Left renal cortex interstitium (tissue), 4 donors: ENCODE results near the gene TCEA3. TPM values are rescaled to one million over a fixed set of nuclear protein-coding genes. Genes with fewer than 3 reads are reported as not detected.

ENCODE experiments used
- DNase-seq, 4 donors: peaks; one replicate each; pipeline ENCODE4 v3.0.0-alpha.2; 2013; ENCODE audit warnings: low read depth in 4 of 4, low spot score in 2 of 4, missing footprints in 1 of 4
- polyA plus RNA-seq, 4 donors: library from polyadenylated mRNA; unstranded; fragments of 120-200 nt; gene quantifications; one replicate each; pipeline ENCODE4 v1.2.1, GENCODE V29; 2013; ENCODE audit not compliant: insufficient read length in 4 of 4

The TCEA3 gene
- polyA plus RNA-seq, 4 donors = 31.1 to 58.3 (median 47.5) TPM

GRCh38 chr1:23343221-23344110, 81.1 kb downstream of the TCEA3 start:
- DNase-seq = no peak

GRCh38 chr1:23341931-23342692, 82.4 kb downstream of the TCEA3 start:
- peak in 1 of 4 donors; percentile 15 for DNase-seq

- no peak for DNase-seq
Measured at GRCh38 chr1:23339632-23340031, 84.9 kb downstream of the TCEA3 start.

GRCh38 chr1:23337869-23338268, 86.7 kb downstream of the TCEA3 start:
- DNase-seq = no peak

- DNase-seq = no peak
Measured at GRCh38 chr1:23331713-23332112, 92.8 kb downstream of the TCEA3 start.

Other genes with a start within 250 kb of the TCEA3 start
- under 1 TPM; 0.14 to 0.48 (median 0.29) TPM for gene HTR1D, start 207.2 kb downstream of the TCEA3 start, polyA plus RNA-seq
- gene HNRNPR, start 80.5 kb downstream of the TCEA3 start, polyA plus RNA-seq = 100 to 1,000 TPM; 247 to 287 (median 255) TPM
- gene ZNF436, start 54.9 kb downstream of the TCEA3 start, polyA plus RNA-seq = 10 to 100 TPM; 27.2 to 34.7 (median 32.2) TPM
- 10 to 100 TPM; 34.5 to 42.1 (median 38.2) TPM for gene ASAP3, start 59.4 kb upstream of the TCEA3 start, polyA plus RNA-seq
- gene E2F2, start 106.5 kb upstream of the TCEA3 start, polyA plus RNA-seq = 1 to 10 TPM; 4.2 to 6.1 (median 5.0) TPM
- 100 to 1,000 TPM; 303 to 480 (median 357) TPM for gene ID3, start 134.8 kb upstream of the TCEA3 start, polyA plus RNA-seq